ENCODE results near the gene MMP15.

The MMP15 gene

GRCh38 chr16:58020628-58021521 is 4.7 kb upstream of the MMP15 start:
- TF ChIP-seq CTCF (IDR thresholded peaks at IDR 0.05; ENCODE audit: extremely low read depth, missing control alignments) = peak; percentile 73
- DNase-seq (ENCODE audit: low spot score) = peak; percentile 74

- no peak for TF ChIP-seq CTCF (IDR thresholded peaks at IDR 0.05; ENCODE audit: extremely low read depth, missing control alignments)
- DNase-seq (ENCODE audit: low spot score) = no peak
Observed at GRCh38 chr16:58021661-58022551, 3.6 kb upstream of the MMP15 start.

GRCh38 chr16:58022601-58023371 is 2.8 kb upstream of the MMP15 start:
- no peak for DNase-seq (ENCODE audit: low spot score)
- TF ChIP-seq CTCF (IDR thresholded peaks at IDR 0.05; ENCODE audit: extremely low read depth, missing control alignments) = no peak

GRCh38 chr16:58024486-58025350 is 836 bp upstream of the MMP15 start:
- TF ChIP-seq CTCF (IDR thresholded peaks at IDR 0.05; ENCODE audit: extremely low read depth, missing control alignments) = no peak
- peak; percentile 36 for DNase-seq (ENCODE audit: low spot score)

- peak; percentile 70 for DNase-seq (ENCODE audit: low spot score)
- TF ChIP-seq CTCF (IDR thresholded peaks at IDR 0.05; ENCODE audit: extremely low read depth, missing control alignments) = no peak
Observed at GRCh38 chr16:58026139-58026704, 668 bp downstream of the MMP15 start.

GRCh38 chr16:58026705-58027160 is 1.2 kb downstream of the MMP15 start:
- TF ChIP-seq CTCF (IDR thresholded peaks at IDR 0.05; ENCODE audit: extremely low read depth, missing control alignments) = no peak
- peak; percentile 49 for DNase-seq (ENCODE audit: low spot score)
